NCI-H1436 (cell line): Measurements from ENCODE around the gene PCDHGA1.
A peak's percentile ranks its signal among the peaks of the same experiment; 100 is the strongest.
"Not testable (repeated sequence)": the region's sequence is repeated elsewhere in the genome, so short reads cannot be mapped to it uniquely, and the experiment has no call there.

Source experiments
- DNase-seq: peaks from one replicate; lab custom pipeline; 2025; lab: John Stamatoyannopoulos, UW

The PCDHGA1 gene

DNA sequence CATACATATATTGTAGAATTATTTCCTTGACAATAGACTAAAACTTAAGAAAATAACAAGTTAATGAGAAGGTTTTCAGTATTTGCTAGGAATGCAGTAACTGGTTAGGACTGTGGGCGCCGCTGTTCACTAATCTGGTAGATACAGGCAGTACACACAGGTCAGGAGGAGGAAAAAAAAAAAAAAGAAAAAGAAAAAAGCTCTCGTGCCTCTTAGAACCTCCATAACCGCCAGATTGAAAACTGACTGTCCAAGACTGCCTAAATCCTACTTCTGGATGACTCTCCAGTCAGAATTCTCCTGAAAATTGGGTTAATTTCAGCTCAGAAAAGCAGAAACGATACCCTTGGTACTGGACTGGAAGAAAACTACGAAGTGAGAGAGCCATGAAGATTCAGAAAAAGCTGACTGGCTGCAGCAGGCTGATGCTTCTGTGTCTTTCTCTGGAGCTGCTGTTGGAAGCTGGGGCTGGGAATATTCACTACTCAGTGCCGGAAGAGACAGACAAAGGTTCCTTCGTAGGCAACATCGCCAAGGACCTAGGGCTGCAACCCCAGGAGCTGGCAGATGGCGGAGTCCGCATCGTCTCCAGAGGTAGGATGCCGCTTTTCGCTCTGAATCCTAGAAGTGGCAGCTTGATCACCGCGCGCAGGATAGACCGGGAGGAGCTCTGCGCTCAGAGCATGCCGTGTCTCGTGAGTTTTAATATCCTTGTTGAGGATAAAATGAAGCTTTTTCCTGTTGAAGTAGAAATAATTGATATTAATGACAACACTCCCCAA lies at the start of gene PCDHGA1:
Gene PCDHGA1 (plus strand): TSS at position 216 of the 782 bp plus-strand sequence.
- DNase-seq: peak; percentile 16

DNA sequence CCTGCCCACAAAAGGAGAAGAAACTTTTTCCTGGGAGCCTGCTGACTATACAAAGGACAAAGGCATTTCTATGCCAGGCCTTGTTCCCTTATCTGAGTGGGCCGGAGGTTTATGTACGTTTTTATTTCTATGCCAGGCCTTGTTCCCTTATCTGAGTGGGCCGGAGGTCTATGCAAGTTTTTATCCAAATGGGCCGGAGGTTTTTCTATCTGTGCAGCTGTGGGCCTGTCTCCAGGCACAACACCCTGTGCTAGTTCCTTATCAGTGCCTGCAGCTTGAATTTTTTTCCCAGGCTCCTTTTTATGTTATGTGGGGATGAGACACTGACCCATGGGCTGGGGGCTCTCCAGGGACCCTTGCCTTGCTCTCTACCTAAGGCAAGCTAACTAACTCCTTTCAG lies 31.9 kb upstream of the PCDHGA1 start:
- DNase-seq: no peak

DNA sequence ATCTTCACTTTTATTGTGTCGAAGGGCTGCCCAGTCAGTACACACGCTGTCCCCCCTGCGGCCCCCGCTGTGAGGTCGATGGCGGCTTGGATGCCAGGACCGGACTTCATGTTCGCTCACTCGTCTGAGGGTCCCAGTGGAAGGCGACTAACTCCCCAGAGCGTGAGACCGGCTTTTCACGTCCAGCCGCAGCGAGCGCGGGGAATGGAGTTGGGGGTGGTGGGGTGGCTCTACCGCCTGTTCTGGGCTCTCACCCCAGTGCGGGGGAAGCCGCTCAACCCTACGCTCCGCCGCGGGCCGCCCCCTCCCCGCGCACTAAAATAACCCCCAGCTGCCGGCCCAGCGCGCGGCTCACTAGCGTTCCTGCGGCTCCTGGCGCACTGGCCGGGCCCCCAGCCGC lies 26.6 kb upstream of the PCDHGA1 start, which contains the start of gene SLC25A2:
Gene SLC25A2 (minus strand): TSS at position 294 of the 400 bp plus-strand sequence. CDS start 184 bp downstream, at position 110.
- DNase-seq: no peak

DNA sequence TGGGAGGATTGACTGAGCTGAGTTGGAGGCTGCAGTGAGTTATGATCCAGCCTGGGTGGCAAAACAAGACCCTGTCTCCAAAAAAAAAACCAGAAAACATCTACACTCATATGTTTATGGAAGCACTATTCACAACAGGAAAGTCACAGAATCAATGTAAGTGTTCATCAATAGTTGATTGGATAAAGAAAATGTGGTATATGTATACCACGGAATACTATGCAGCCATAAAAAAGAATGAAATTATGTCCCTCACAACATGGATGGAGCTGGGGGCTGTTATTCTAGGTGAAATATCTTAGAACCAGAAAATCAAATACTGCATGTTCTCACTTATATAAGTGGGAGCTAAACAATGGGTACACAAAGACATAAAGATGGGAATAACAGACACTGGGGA lies 23.7 kb upstream of the PCDHGA1 start:
- no peak for DNase-seq

DNA sequence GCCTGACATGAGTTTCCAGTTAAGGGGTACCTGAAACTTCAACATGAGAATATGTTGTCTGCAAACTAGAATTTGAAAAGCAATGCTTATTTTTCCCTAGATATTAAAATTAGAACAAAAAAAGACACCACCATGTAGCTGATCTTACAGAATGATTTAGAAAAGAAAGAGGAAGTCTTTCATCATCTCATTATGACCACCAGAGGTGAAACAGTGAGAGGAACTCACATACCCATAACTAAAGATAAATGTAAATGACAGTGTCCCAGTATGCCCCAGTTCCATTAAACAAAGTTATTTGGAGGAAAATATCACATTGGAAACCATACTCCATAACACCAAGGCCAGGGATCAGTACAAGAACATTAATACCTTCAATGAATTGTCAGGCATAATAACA lies 16.6 kb upstream of the PCDHGA1 start:
- DNase-seq: no peak

DNA sequence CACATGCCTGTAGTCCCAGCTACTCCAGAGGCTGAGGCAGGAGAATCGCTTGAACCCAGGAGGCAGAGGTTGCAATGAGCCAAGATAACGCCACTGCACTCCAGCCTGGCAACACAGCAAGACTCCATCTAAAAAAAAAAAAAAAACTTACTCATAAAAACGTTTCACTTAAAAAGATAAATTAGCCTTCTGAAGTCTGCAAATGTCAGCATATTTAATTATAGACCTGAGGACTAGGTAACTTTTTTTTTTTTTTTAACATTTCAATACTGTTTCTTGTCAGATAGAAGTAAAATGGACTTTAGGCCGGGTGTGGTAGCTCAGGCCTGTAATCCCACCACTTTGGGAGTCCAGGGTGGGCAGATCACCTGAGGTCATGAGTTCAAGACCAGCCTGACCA lies 13.4 kb upstream of the PCDHGA1 start:
- DNase-seq: not testable (repeated sequence)

DNA sequence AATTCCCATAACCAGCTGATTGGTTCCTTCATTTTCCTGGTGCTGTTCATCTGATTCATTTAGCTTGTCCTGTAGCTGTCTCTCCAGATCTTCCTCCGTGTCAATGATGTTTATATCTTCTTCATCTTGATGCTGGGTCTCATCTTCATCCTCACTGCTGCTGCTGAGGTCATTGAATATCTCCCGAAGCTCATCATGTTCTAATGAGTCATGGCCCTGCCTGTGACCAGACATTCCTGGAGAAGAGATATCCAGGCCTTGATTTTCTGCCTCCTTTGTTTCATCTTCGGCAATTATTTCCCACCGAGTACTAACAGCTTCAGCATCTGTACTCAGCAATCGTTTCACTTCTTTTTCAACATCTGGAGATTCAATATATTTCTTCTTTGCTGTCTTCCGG lies 11.1 kb upstream of the PCDHGA1 start:
- no peak for DNase-seq

DNA sequence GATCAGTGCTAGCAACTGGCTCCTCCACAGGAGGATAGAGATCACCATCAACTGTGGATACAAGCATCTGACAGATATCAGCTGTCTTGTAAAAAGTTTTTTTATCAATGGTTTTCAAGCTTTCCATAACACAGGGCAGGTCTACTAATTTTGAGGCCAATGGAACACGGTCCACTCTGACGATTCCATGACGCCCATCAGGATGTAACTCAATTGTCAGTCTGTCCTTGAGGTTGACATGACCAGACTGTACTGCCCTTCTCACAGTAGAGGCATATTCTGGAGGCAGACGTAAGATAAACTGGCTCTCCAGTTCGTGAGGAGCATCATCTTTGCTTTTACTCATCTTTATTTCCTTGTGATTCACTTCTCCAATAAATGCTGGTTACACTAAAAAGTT lies 10.6 kb upstream of the PCDHGA1 start:
- no peak for DNase-seq

DNA sequence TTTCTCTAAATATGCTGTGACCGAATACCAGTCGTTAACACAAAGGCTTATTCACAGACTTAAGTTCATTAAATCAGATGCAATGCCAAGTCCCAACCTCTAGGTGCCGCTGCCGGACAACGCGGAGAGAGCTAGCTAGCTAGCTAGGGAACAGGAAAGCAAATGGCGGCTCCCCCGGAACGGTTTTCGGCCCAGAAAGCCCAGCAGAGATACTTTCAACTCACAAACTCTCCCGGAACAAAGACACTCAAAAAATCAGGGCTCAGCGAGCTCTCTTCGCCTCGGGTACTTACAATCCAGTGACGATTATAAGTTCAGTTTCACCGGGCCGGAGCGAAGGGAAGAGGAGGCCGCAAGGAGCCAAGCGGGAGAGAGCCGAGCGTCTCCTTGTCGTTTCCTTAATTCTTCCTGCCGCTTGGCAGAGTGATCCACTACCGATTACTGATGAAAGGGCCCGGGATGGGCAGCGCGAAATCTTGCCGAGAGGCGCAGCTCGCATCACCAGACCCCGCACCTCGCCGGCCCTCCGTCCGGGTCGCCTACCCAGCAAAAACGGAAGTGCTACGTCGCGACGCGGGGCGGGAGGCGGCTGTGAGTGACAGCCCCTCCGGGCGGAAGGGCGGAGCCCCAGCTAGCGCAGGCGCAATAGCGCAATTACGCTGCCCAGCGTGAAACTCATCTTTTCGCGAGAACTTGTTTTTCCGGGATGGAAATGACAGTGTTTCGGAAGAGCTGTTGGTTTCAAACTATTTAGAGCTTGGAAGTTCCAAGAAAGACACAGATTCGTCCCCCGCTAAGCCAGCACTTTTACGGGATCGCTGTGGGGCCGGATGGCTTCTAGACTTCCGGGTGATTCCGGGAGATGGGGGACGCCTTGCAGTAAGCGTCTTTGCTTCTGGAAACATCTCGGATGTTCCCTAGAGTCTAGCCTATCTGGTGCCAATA lies 9.8 kb upstream of the PCDHGA1 start, which contains the start of gene TAF7:
Gene TAF7 (minus strand): TSS at position 560 of the 945 bp plus-strand sequence. CDS start 740 bp downstream, outside the sequence.
- peak; percentile 92 for DNase-seq

DNA sequence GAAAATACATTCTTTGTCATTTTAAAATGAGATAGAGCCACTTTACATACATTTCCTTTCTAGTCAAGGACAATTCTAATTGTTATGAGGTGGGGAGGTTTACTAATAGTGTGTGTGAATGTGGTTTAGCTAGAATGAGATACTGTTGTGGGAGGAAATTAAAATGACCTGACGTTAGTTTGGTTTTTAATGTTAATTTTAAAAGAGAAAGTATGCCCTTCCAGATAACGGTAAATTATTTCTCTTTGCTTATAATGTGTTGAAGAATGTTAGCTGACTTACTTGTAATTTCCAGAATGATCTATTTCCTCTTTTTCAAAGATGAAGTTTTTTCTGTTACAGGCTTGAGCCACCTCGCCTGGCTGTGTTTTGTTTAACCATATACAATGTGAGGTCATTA lies 8.1 kb upstream of the PCDHGA1 start:
- DNase-seq: no peak

DNA sequence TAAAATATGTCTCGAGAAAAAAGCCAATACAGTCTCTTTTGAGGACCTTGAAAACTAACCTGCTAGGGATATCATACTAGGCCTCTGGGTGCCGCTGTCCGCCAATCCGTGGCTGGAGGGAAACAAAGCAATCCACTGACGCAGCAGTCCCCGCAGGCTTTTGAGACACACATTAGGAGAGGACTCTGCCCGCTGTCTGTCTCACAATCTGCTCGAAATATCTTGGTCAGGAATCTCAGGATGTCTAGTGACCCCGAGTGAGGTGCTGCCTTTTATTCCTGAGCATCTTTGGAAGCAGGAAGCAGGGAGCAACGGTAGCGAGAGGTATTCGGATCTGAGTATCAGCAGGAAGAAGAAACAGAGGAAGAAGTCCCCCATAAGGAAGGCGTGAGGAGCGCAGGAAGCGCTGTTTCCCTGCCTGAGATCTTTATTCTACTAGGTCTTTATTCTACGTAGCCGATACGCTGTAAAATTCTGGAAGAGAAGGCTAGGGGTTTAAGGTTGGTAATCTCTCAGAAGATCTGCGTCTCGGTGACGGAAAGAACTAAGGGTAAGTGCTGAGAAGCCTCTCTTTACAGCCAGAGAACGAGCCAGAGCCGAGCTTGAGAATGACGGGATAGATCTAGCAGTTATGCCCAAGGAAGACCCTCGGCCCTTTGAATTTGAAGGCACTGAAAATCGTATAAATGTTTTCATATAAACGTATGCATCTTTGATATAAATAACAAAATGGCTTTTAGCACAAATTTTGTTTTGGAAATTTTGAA lies 4.0 kb upstream of the PCDHGA1 start:
- DNase-seq: no peak

DNA sequence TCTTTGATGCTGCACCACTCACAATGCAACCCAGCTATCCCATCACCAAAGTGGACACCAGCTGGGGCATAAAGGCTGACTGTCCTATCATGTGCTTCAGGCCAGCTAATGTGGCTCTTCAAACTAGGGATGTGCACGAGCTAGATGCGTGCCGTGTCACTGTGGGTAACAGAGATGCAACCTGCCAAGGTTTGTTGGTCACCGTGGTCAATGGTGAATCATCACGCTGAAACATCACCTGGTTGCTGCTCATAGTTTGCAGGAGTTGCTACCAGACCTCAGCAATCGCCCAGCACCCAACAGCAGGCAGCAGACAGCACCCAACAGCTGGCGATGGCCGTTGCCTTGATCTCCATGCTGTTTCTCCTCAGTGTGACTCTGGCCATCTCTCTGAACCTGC lies 2.1 kb upstream of the PCDHGA1 start:
- DNase-seq: no peak

DNA sequence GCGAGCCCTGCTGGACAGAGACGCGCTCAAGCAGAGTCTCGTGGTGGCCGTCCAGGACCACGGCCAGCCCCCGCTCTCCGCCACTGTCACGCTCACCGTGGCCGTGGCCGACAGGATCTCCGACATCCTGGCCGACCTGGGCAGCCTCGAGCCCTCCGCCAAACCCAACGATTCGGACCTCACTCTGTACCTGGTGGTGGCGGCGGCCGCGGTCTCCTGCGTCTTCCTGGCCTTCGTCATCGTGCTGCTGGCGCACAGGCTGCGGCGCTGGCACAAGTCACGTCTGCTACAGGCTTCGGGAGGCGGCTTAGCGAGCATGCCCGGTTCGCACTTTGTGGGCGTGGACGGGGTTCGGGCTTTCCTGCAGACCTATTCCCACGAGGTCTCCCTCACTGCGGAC lies 2.3 kb downstream of the PCDHGA1 start:
- DNase-seq: not testable (repeated sequence)

DNA sequence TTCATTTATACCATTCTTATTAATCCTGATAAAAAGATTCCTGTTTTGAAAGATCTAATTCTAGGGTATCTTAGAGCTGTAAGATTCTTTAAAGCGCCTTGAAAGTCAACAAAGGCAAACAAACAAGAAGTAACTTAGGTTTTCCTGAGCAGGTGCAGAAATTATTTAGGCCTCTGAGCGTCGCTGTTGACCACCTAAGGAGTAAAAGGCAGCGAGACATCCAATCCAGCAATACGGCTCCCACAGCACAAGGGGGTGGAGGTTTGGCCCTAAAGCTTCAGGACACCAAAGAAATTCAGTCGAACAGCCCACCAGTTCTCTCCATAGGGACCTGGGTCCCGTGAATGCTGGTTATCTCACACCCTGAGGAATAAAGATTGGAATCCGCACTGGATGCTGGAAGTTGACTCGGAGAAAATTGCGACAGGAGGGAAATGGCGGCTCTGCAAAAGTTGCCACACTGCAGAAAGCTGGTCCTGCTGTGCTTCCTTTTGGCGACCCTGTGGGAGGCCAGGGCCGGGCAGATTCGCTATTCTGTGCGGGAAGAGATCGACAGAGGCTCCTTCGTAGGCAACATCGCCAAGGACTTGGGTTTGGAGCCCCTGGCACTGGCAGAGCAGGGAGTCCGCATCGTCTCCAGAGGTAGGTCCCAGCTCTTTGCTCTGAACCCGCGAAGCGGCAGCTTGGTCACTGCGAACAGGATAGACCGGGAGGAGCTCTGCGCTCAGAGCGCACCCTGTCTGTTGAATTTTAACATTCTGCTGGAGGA lies 8.4 kb downstream of the PCDHGA1 start, which contains the start of gene PCDHGA2:
Gene PCDHGA2 (plus strand): TSS at position 223 of the 769 bp plus-strand sequence.
- peak; percentile 14 for DNase-seq

DNA sequence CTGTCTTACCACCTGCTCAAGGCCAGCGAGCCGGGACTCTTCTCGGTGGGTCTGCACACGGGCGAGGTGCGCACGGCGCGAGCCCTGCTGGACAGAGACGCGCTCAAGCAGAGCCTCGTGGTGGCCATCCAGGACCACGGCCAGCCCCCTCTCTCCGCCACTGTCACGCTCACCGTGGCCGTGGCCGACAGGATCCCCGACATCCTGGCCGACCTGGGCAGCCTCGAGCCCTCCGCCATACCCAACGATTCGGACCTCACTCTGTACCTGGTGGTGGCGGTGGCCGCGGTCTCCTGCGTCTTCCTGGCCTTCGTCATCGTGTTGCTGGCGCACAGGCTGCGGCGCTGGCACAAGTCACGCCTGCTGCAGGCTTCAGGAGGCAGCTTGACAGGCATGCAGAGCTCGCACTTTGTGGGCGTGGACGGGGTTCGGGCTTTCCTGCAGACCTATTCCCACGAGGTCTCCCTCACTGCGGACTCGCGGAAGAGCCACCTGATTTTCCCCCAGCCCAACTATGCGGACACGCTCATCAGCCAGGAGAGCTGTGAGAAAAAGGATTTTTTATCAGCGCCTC lies 10.6 kb downstream of the PCDHGA1 start:
- DNase-seq: not testable (repeated sequence)

DNA sequence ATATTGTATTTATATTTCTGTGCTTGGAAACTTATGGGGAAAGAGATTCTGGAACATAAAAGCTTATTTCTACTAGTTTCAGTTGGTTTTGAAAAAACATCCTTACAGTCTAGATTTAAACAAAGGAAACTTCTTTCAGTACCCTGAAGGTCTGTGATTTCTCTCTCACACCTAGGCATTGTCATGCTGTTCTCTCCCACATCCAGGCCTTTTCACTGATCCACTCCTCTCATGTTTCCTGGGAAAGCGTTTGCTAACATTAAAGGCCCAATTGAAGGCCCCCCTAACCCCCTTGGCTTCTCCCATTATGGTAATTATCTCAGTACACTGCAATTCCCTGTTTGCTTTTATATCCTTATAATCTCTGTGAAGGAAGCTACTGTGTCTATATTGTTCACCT lies 12.5 kb downstream of the PCDHGA1 start:
- DNase-seq: no peak

DNA sequence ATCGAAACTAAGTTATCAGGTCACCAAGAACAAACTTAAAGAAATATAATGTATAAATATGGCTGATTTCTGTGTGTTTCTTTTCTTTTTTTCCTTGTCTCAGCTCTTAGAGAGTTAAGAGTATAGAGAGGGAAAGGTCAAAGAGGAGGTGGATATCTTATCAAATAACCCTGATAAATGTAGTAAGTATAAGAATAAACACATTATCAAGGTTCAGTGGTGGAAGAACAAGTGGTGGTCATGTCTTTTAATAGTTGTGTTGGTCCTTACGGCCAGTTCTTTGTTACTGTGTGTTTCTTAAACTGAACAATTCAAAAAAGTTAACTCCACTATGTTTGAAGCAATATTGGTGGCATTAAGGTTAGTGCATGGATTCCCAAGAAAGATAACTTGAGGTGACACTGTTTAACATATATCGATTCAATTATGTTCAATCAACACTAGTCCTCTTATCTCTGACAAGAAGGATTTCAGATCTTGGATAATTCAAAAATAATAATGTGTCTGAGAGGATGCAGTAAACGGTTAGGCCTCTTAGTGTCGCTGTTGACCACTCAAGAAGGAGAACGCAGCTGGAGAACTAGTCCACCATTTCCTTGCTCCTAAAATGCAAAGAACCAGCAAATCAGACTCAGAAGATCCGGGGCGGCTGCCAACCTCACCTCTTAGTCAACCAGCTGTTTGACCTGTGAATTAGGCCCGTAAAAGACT lies 13.1 kb downstream of the PCDHGA1 start, which contains the start of gene PCDHGA3:
Gene PCDHGA3 (plus strand): TSS at position 588 of the 711 bp plus-strand sequence. CDS start 205 bp downstream, outside the sequence.
- no peak for DNase-seq

DNA sequence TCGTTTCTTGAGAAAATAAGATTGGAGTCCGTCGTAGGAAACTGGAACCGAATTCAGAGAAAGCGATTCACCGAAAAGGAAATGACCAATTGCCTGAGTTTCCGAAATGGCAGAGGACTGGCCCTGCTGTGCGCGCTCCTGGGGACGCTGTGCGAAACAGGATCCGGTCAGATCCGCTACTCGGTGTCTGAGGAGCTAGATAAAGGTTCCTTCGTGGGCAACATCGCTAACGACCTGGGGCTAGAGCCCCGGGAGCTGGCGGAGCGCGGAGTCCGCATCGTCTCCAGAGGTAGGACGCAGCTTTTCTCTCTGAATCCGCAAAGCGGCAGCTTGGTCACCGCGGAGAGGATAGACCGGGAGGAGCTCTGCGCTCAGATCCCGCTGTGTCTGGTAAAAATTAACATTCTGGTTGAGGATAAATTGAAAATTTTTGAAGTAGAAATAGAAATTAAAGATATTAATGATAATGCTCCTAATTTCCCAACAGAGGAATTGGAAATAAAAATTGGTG lies 13.7 kb downstream of the PCDHGA1 start:
- DNase-seq: no peak

DNA sequence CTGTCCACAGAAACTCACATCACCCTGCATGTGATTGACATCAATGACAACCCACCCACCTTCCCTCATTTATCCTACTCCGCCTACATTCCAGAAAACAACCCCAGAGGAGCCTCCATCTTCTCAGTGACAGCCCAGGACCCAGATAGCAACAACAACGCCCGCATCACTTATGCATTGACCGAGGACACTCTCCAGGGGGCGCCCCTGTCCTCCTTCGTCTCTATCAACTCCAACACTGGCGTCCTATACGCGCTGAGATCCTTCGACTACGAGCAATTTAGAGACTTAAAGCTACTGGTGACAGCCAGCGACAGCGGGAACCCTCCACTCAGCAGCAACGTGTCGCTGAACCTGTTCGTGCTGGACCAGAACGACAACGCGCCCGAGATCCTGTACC lies 15.0 kb downstream of the PCDHGA1 start:
- DNase-seq: no peak

DNA sequence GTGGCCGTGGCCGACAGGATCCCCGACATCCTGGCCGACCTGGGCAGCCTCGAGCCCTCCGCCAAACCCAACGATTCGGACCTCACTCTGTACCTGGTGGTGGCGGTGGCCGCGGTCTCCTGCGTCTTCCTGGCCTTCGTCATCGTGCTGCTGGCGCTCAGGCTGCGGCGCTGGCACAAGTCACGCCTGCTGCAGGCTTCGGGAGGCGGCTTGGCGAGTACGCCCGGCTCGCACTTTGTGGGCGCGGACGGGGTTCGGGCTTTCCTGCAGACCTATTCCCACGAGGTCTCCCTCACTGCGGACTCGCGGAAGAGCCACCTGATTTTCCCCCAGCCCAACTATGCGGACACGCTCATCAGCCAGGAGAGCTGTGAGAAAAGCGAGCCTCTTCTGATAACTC lies 15.7 kb downstream of the PCDHGA1 start:
- not testable (repeated sequence) for DNase-seq
